ENCODE data around the gene DCDC2B.

Gene DCDC2B

GRCh38 chr1:32250893-32251716 is 42.2 kb downstream of the DCDC2B start, which contains the start of gene LCK:
LCK (plus strand) TSS chr1:32251265; CDS start chr1:32274330, 23,065 bp downstream.
- TF ChIP-seq EZH2 (optimal IDR thresholded peaks at IDR 0.05; ENCODE audit: low read depth, low read length) = no peak
- TF ChIP-seq EZH2phosphoT487 (IDR thresholded peaks at IDR 0.05; ENCODE audit: low read length) = no peak
- Histone ChIP-seq H3K4me2 (ENCODE audit: low read depth, low read length) (peak within 1 kb of the TSS; percentile 93), H3K9ac (ENCODE audit: low read length) (peak within 1 kb of the TSS; percentile 86), H3K4me3 (ENCODE audit: low read length) (0 out of 2 replicates have a peak within 1 kb of the TSS, but pooled peaks have one; percentile 4), H3K79me2 (ENCODE audit: low read length) (no peaks in the 10 kb centered on the region), H4K20me1 (ENCODE audit: insufficient read depth, low read length) (no peaks in the 10 kb centered on the region), H3F3A (ENCODE audit: insufficient read depth, low read length) (peaks cover 24% of the 10 kb centered on the region), H3K9me2 (replicated peaks; ENCODE audit: insufficient read depth, low read length) (no peaks in the 10 kb centered on the region), H3K4me1 (ENCODE audit: low read length) (peaks cover 41% of the 10 kb centered on the region), H3K9me3 (replicated peaks; ENCODE audit: insufficient read depth, low read length) (no peaks in the 10 kb centered on the region), H2AFZ (ENCODE audit: low read length) (peak within 1 kb of the TSS; percentile 65), H3K36me3 (replicated peaks; ENCODE audit: insufficient read depth, low read length) (no peaks in the 10 kb centered on the region), H3K27ac (ENCODE audit: low read length) (peak within 1 kb of the TSS; percentile 99), H3K27me3 (replicated peaks; ENCODE audit: insufficient read depth, low read length) (no peaks in the 10 kb centered on the region)
- DNase-seq = no peak

DNA sequence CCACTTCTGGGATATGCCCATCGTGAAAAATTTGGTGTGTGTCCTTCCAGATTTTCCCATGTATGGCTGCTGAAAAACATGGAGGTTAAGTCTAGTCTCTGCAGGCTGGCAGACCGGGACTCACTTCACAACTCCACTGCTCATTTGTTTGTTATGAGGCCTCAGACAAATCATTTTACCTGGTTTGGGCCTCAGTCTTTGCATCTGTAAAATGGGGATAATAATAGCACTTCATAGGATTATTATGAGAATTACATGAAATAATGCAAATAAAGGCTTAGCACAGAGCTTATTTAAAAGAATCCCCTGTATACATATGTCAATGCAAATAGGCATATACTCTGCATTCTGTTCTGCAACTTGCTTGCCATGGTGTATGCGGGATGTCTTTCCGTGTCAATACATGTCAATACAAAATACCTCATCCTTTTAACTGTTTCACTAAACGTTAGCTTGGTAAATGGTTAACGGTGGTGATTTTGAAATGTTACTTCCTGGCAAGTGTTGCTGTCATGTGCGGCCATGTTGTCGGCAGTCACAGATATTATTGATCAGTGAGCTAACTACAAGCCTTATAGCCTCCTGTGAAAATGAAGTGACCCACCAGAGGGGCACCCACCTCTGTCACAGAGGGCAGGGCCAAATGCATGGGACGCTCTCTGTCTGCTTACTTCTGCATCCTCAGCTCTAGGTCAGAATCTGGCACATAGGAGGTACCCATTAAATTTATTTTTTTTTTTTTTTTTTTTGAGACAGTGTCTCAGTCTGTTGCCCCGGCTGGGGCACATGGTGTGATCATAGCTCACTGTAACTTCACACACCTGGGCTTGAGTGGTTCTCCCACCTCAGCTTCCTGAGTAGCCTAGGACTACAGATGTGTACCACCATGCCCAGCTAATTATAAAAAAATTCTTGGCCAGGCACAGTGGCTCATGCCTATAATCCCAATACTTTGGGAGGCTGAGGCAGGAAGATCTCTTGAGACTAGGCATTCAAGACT is 46.5 kb downstream of the DCDC2B start:
- H4K20me1 ChIP-seq (ENCODE audit: insufficient read depth, low read length) = no peaks in the 10 kb centered on the region
- no peak overlapping the region for H2AFZ ChIP-seq (ENCODE audit: low read length)
- no peak overlapping the region for H3K4me3 ChIP-seq (ENCODE audit: low read length)
- H3K36me3 ChIP-seq (replicated peaks; ENCODE audit: insufficient read depth, low read length) = no peaks in the 10 kb centered on the region
- no peak overlapping the region for H3K9ac ChIP-seq (ENCODE audit: low read length)
- peaks cover 32% of the 10 kb centered on the region for H3K4me1 ChIP-seq (ENCODE audit: low read length)
- H3K4me2 ChIP-seq (ENCODE audit: low read depth, low read length) = no peak overlapping the region
- no peak overlapping the region for H3K27ac ChIP-seq (ENCODE audit: low read length)
- no peaks in the 10 kb centered on the region for H3K79me2 ChIP-seq (ENCODE audit: low read length)
- DNase-seq = no peak
- TF ChIP-seq CTCF (IDR thresholded peaks at IDR 0.05; ENCODE audit: low read length) (no peak), EZH2 (optimal IDR thresholded peaks at IDR 0.05; ENCODE audit: low read depth, low read length) (no peak), EZH2phosphoT487 (IDR thresholded peaks at IDR 0.05; ENCODE audit: low read length) (no peak)
- H3K27me3 ChIP-seq (replicated peaks; ENCODE audit: insufficient read depth, low read length) = no peaks in the 10 kb centered on the region
- H3F3A ChIP-seq (ENCODE audit: insufficient read depth, low read length) = peaks cover 5% of the 10 kb centered on the region
- H3K9me3 ChIP-seq (replicated peaks; ENCODE audit: insufficient read depth, low read length) = no peaks in the 10 kb centered on the region
- no peaks in the 10 kb centered on the region for H3K9me2 ChIP-seq (replicated peaks; ENCODE audit: insufficient read depth, low read length)

DNA sequence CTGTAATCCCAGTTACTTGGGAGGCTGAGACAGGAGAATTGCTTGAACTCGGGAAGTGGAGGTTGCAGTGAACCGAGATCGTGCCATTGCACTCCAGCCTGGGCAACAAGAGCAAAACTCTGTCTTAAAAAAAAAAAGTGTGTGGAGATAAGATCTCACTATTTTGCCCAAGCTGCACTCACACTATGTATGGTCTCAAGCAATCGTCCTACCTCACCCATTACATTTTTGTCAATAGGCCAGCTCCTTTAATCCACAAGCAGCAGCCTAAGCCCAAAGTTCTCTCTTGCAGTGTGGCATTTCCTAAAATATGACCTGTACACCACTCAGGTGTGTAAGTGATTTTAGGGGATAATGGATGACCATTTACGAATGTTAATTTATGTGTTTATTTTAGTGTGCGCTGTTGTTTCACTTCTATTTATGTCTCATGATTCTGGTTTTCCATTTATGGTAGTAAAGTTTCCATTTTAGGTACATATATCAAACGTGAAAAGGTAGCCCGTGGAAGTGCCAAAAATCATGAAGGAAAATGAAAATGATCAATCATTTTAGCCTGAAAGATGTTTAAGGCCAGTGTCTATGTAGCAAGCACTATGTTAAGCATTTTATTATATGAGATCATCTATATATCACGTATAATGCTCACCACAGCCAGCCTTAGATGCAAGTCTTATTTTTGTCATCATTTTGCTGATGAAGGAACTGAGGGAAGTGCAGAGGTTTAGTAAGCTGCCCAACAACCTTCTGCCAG is 47.8 kb downstream of the DCDC2B start:
- H3K4me2 ChIP-seq (ENCODE audit: low read depth, low read length) = peak overlapping the region; percentile 43; the same call in 1 of the 2 replicates

More for the DNA sequence above, 47.8 kb downstream of the DCDC2B start:
- TF ChIP-seq EZH2phosphoT487 (IDR thresholded peaks at IDR 0.05; ENCODE audit: low read length) (no peak), EZH2 (optimal IDR thresholded peaks at IDR 0.05; ENCODE audit: low read depth, low read length) (no peak), CTCF (IDR thresholded peaks at IDR 0.05; ENCODE audit: low read length) (no peak)
- no peaks in the 10 kb centered on the region for H3K27me3 ChIP-seq (replicated peaks; ENCODE audit: insufficient read depth, low read length)
- peak; percentile 13 for DNase-seq
- H3F3A ChIP-seq (ENCODE audit: insufficient read depth, low read length) = no peaks in the 10 kb centered on the region
- H3K79me2 ChIP-seq (ENCODE audit: low read length) = no peaks in the 10 kb centered on the region
- H4K20me1 ChIP-seq (ENCODE audit: insufficient read depth, low read length) = no peaks in the 10 kb centered on the region
- no peaks in the 10 kb centered on the region for H3K9me2 ChIP-seq (replicated peaks; ENCODE audit: insufficient read depth, low read length)
- H2AFZ ChIP-seq (ENCODE audit: low read length) = peak overlapping the region; percentile 35
- H3K27ac ChIP-seq (ENCODE audit: low read length) = peak overlapping the region; percentile 24; the same call in 1 of the 2 replicates
- H3K4me3 ChIP-seq (ENCODE audit: low read length) = 0 out of 2 replicates have a peak overlapping the region, but pooled peaks have one; percentile 6
- H3K9ac ChIP-seq (ENCODE audit: low read length) = no peak overlapping the region; the same call in 1 of the 2 replicates
- no peaks in the 10 kb centered on the region for H3K9me3 ChIP-seq (replicated peaks; ENCODE audit: insufficient read depth, low read length)
- peaks cover 25% of the 10 kb centered on the region for H3K4me1 ChIP-seq (ENCODE audit: low read length)
- H3K36me3 ChIP-seq (replicated peaks; ENCODE audit: insufficient read depth, low read length) = no peaks in the 10 kb centered on the region

Measured in MM.1S (cell line).